Mammary epithelial cell (primary cell): ENCODE results near the gene RELCH.

Experiments used
- EZH2 ChIP-seq: IDR thresholded peaks from 2 replicates; pipeline ENCODE4 v1.6.1; 2012; ENCODE audit warnings: low read length, inconsistent platforms, borderline replicate concordance
- TF ChIP-seq, protein P1 (sequence below), 2 donors: IDR thresholded peaks in 1 of 2; conservative IDR thresholded peaks in 1 of 2; 2 replicates each; pipeline ENCODE4 v1.5.1; 2011 to 2012; ENCODE audit warnings: inconsistent platforms in 2 of 2, low read length in 2 of 2, mild to moderate bottlenecking in 2 of 2, control low read depth in 1 of 2, low read depth in 1 of 2; ENCODE audit not compliant: insufficient read depth in 1 of 2; ENCODE audit errors: extremely low read depth in 1 of 2

DNA sequence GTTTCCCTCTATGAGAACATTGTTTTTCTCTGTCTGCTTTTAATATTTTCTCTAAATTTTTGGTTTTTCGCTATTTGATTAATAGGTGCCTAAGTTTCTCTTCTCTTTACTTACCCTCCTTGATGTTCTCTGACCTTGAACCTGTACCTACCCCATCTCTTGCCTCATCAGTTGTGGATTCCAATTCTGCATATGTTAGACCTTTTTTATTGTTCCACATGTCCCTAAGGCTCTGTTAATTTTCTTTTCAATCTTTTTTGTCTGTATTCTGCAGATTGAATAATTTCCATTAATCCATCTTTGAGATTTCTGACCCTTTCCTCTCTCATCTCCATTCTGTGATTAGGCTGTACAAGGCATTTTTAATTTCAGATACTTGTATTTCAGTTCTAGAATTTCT is 23.1 kb downstream of the RELCH start:
- TF ChIP-seq, protein P1, sequence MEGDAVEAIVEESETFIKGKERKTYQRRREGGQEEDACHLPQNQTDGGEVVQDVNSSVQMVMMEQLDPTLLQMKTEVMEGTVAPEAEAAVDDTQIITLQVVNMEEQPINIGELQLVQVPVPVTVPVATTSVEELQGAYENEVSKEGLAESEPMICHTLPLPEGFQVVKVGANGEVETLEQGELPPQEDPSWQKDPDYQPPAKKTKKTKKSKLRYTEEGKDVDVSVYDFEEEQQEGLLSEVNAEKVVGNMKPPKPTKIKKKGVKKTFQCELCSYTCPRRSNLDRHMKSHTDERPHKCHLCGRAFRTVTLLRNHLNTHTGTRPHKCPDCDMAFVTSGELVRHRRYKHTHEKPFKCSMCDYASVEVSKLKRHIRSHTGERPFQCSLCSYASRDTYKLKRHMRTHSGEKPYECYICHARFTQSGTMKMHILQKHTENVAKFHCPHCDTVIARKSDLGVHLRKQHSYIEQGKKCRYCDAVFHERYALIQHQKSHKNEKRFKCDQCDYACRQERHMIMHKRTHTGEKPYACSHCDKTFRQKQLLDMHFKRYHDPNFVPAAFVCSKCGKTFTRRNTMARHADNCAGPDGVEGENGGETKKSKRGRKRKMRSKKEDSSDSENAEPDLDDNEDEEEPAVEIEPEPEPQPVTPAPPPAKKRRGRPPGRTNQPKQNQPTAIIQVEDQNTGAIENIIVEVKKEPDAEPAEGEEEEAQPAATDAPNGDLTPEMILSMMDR (conservative IDR thresholded peaks at IDR 0.05 in 1 of 2, IDR thresholded peaks at IDR 0.05 in 1 of 2; ENCODE audit: extremely low read depth in 1 of 2, insufficient read depth in 1 of 2, low read depth in 1 of 2, low read length in 2 of 2), result no peak
- no peak for TF ChIP-seq EZH2
